ENCODE measurements around the gene NUDCD2. TPM values are rescaled to one million over a fixed set of nuclear protein-coding genes. Genes with fewer than 3 reads are reported as not detected.

NUDCD2 gene
- total RNA-seq (2014; rRNA removed; shearing (Covaris generic)) = 15.4 and 20.5 TPM in 2 replicates

DNA sequence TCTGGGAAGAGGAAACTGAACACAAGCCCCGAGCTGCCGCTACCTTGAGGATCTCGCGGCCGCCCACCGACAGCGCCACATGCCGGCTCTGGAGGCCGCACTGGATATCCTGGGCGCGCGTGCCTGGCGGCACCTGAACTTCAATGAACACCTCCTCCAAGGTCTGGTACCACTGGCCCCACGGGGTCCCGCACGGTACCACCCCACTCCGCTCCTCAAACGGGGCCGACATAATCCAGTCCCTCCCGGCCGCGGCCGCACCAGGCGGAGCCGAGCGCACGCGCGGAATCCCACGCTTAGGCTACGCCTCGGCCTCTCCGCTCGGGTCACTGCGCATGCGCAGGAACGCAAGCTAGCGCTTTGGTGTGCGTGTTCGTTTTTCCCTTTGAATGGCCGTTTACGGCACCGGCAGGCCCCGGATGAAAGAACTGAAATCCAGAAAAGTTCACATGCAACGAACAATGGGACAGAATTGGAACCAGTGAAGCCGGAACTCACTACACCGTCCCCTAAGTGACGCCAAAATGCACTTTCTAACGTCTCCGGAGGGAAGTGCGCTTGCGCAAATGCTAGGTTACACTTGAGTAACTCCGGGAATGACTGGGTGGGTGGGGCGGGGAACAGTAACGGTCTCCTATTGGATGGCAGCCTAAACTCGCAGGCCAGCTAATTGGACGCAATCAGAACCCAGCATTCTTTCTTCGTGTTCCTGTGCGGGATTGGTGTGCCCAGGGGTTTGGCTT lies at the start of gene NUDCD2:
NUDCD2 (minus strand) TSS at position 284 of the 743 bp plus-strand sequence; CDS start at position 232, 52 bp downstream.
- peaks cover 18% of the 10 kb centered on the region for H3K4me1 ChIP-seq (replicated peaks)
- peaks cover 38% of the 10 kb centered on the region for H3K36me3 ChIP-seq
- H3K4me3 ChIP-seq = peak within 1 kb of the TSS; percentile 64
- H3K27me3 ChIP-seq (replicated peaks) = no peaks in the 10 kb centered on the region
- DNase-seq (ENCODE audit: low read depth in 1 of 2, low spot score in 2 of 2) = peak; percentile 99
- peak within 1 kb of the TSS; percentile 99 for H3K27ac ChIP-seq
- no peaks in the 10 kb centered on the region for H3K9me3 ChIP-seq (replicated peaks)

- no peaks in the 10 kb centered on the region for H3K27me3 ChIP-seq (replicated peaks)
- H3K4me3 ChIP-seq = no peak overlapping the region
- H3K4me1 ChIP-seq (replicated peaks) = peaks cover 2% of the 10 kb centered on the region; the same call in 1 of the 2 replicates
- no peak overlapping the region for H3K27ac ChIP-seq
- H3K36me3 ChIP-seq = peaks cover 27% of the 10 kb centered on the region
- DNase-seq (ENCODE audit: low read depth in 1 of 2, low spot score in 2 of 2) = no peak
- H3K9me3 ChIP-seq (replicated peaks) = no peaks in the 10 kb centered on the region
Measured at GRCh38 chr5:163509291-163509951, 49.5 kb upstream of the NUDCD2 start.

GRCh38 chr5:163508753-163509152 lies 48.9 kb upstream of the NUDCD2 start:
- H3K27me3 ChIP-seq (replicated peaks) = no peaks in the 10 kb centered on the region
- H3K36me3 ChIP-seq = peaks cover 21% of the 10 kb centered on the region
- no peaks in the 10 kb centered on the region for H3K9me3 ChIP-seq (replicated peaks)
- H3K4me1 ChIP-seq (replicated peaks) = peaks cover 5% of the 10 kb centered on the region; the same call in 1 of the 2 replicates
- H3K4me3 ChIP-seq = no peak overlapping the region
- H3K27ac ChIP-seq = no peak overlapping the region
- no peak for DNase-seq (ENCODE audit: low read depth in 1 of 2, low spot score in 2 of 2)

GRCh38 chr5:163506726-163507125 lies 46.8 kb upstream of the NUDCD2 start:
- Histone ChIP-seq H3K27me3 (replicated peaks) (no peaks in the 10 kb centered on the region), H3K36me3 (peaks cover under 1% of the 10 kb centered on the region), H3K4me1 (replicated peaks) (peaks cover 11% of the 10 kb centered on the region), H3K9me3 (replicated peaks) (no peaks in the 10 kb centered on the region), H3K27ac (no peak overlapping the region), H3K4me3 (peak overlapping the region; percentile 68)
- peak in 1 of 2 experiments; percentile 48 for DNase-seq (ENCODE audit: low read depth in 1 of 2, low spot score in 2 of 2)

GRCh38 chr5:163506095-163506457 lies 46.2 kb upstream of the NUDCD2 start:
- no peak for DNase-seq (ENCODE audit: low read depth in 1 of 2, low spot score in 2 of 2)
- no peaks in the 10 kb centered on the region for H3K36me3 ChIP-seq
- peak overlapping the region; percentile 79 for H3K27ac ChIP-seq
- peaks cover 11% of the 10 kb centered on the region for H3K4me1 ChIP-seq (replicated peaks)
- H3K9me3 ChIP-seq (replicated peaks) = no peaks in the 10 kb centered on the region
- H3K4me3 ChIP-seq = peak overlapping the region; percentile 68
- no peaks in the 10 kb centered on the region for H3K27me3 ChIP-seq (replicated peaks)

GRCh38 chr5:163505368-163506094 lies 45.6 kb upstream of the NUDCD2 start, which contains the start of gene MAT2B:
TSS of gene MAT2B (plus strand) at chr5:163505619. CDS start at chr5:163505687, 68 bp downstream.
- no peaks in the 10 kb centered on the region for H3K9me3 ChIP-seq (replicated peaks)
- no peaks in the 10 kb centered on the region for H3K27me3 ChIP-seq (replicated peaks)
- H3K36me3 ChIP-seq = no peaks in the 10 kb centered on the region
- H3K4me1 ChIP-seq (replicated peaks) = peaks cover 11% of the 10 kb centered on the region
- peak within 1 kb of the TSS; percentile 68 for H3K4me3 ChIP-seq
- peak; percentile 98 to 99 for DNase-seq (ENCODE audit: low read depth in 1 of 2, low spot score in 2 of 2)
- H3K27ac ChIP-seq = peak within 1 kb of the TSS; percentile 79

DNA sequence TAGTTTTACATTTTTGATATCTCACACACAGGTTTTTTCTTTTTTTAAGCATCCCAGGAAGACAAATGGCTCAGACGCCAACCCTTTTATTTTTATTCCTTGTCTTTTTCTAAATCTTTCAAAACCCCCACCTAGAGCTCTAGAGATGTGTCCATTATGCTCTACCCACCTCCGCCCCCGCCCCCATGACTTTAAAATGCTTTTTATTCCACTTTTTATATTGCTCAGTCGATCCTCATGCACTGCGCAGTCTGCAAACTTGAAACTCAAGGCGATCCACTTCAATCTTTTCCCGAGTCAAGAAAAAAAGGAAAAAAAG lies 45.1 kb upstream of the NUDCD2 start:
- no peaks in the 10 kb centered on the region for H3K27me3 ChIP-seq (replicated peaks)
- no peaks in the 10 kb centered on the region for H3K36me3 ChIP-seq
- peak overlapping the region; percentile 68 for H3K4me3 ChIP-seq
- DNase-seq (ENCODE audit: low read depth in 1 of 2, low spot score in 2 of 2) = no peak
- H3K4me1 ChIP-seq (replicated peaks) = peaks cover 11% of the 10 kb centered on the region
- H3K9me3 ChIP-seq (replicated peaks) = no peaks in the 10 kb centered on the region
- H3K27ac ChIP-seq = peak overlapping the region; percentile 79

GRCh38 chr5:163504079-163504931 lies 44.4 kb upstream of the NUDCD2 start:
- Histone ChIP-seq H3K9me3 (replicated peaks) (no peaks in the 10 kb centered on the region), H3K36me3 (no peaks in the 10 kb centered on the region), H3K4me3 (peak overlapping the region; percentile 68), H3K4me1 (replicated peaks) (peaks cover 11% of the 10 kb centered on the region), H3K27me3 (replicated peaks) (no peaks in the 10 kb centered on the region), H3K27ac (peak overlapping the region; percentile 49)
- peak; percentile 52 to 66 for DNase-seq (ENCODE audit: low read depth in 1 of 2, low spot score in 2 of 2)

GRCh38 chr5:163503106-163504078 lies 43.5 kb upstream of the NUDCD2 start:
- H3K9me3 ChIP-seq (replicated peaks) = no peaks in the 10 kb centered on the region
- peak; percentile 55 to 71 for DNase-seq (ENCODE audit: low read depth in 1 of 2, low spot score in 2 of 2)
- H3K27ac ChIP-seq = peak overlapping the region; percentile 49
- peaks cover 11% of the 10 kb centered on the region for H3K4me1 ChIP-seq (replicated peaks)
- H3K36me3 ChIP-seq = no peaks in the 10 kb centered on the region
- peak overlapping the region; percentile 68 for H3K4me3 ChIP-seq
- H3K27me3 ChIP-seq (replicated peaks) = no peaks in the 10 kb centered on the region

- H3K4me3 ChIP-seq = peak overlapping the region; percentile 68
- no peak for DNase-seq (ENCODE audit: low read depth in 1 of 2, low spot score in 2 of 2)
- no peaks in the 10 kb centered on the region for H3K36me3 ChIP-seq
- H3K27me3 ChIP-seq (replicated peaks) = no peaks in the 10 kb centered on the region
- no peak overlapping the region for H3K27ac ChIP-seq
- no peaks in the 10 kb centered on the region for H3K9me3 ChIP-seq (replicated peaks)
- peaks cover 11% of the 10 kb centered on the region for H3K4me1 ChIP-seq (replicated peaks)
Measured at GRCh38 chr5:163502521-163502920, 42.6 kb upstream of the NUDCD2 start.

DNA sequence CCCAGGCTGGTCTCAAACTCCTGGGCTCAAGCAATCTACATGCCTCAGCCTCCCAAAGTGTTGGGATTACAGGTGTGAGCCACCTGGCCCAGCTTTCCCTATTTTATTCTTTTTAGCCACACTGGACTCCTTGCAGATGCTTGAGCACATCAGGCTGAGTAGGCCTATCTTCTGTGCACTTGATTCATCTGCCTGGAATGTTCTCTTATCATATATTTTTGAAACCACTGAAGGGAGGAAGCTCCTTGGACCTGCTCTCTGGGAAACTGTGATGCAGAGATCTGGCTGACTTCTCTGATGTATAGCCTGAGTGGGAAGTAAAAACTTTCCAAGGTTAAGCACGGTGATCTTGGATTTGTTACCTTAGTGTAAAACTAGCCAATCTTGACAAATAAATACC lies 39.0 kb upstream of the NUDCD2 start:
- Histone ChIP-seq H3K4me1 (replicated peaks) (peaks cover 21% of the 10 kb centered on the region), H3K9me3 (replicated peaks) (peaks cover 7% of the 10 kb centered on the region; the same call in 1 of the 2 replicates), H3K4me3 (no peak overlapping the region), H3K27ac (no peak overlapping the region), H3K27me3 (replicated peaks) (no peaks in the 10 kb centered on the region), H3K36me3 (no peaks in the 10 kb centered on the region)
- no peak for DNase-seq (ENCODE audit: low read depth in 1 of 2, low spot score in 2 of 2)

GRCh38 chr5:163497315-163497714 lies 37.4 kb upstream of the NUDCD2 start:
- Histone ChIP-seq H3K4me3 (no peak overlapping the region), H3K9me3 (replicated peaks) (peaks cover 8% of the 10 kb centered on the region; the same call in 1 of the 2 replicates), H3K27ac (no peak overlapping the region), H3K27me3 (replicated peaks) (no peaks in the 10 kb centered on the region), H3K36me3 (peaks cover 12% of the 10 kb centered on the region), H3K4me1 (replicated peaks) (peaks cover 15% of the 10 kb centered on the region)
- no peak for DNase-seq (ENCODE audit: low read depth in 1 of 2, low spot score in 2 of 2)

All from SJSA1 (cell line).